Measurements from ENCODE around the gene ABCG5.

Gene ABCG5

DNA sequence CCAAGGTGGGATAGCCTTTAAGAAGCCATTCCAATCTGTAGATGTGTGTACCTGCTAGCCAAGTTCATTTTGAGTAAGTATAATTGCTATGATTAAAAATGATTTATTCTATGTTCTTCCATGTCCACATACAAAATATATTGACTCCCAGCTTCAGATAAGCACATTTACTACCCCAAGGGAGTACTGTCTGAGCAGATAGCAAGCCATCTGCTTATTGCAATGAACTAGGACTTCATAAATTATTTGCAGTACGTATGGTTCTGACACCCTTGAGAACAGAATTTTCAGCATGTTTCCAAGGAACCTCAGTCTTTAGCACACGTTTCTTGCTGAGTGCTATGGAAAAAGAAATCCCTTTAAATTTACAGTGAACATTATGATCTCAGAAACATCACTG, 28.2 kb downstream of the ABCG5 start:
- no peak for DNase-seq (ENCODE audit: low read depth, low spot score)

GRCh38 chr2:43806719-43807031, 32.0 kb downstream of the ABCG5 start:
- no peak for DNase-seq (ENCODE audit: low read depth, low spot score)

DNA sequence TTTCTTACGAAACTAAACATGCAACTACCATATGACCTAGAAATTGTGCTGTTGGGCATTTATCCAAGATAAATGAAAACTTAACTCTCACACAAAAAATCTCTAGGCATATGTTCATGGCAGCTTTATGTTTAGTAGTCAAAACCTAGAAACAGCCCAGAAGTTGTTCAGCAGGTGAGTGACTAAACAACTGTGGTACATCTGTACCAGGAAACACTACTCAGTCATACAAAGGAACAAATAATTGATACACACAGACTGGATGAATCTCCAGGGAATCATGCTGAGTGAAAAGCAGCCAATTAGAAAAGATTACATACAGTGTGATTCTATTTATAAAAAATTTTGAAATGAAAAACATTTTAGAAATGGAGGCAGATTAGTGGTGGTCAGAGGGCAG, 35.5 kb downstream of the ABCG5 start:
- DNase-seq (ENCODE audit: low read depth, low spot score) = no peak

- no peak for DNase-seq (ENCODE audit: low read depth, low spot score)
Measured at GRCh38 chr2:43802135-43802534, 36.5 kb downstream of the ABCG5 start.

DNA sequence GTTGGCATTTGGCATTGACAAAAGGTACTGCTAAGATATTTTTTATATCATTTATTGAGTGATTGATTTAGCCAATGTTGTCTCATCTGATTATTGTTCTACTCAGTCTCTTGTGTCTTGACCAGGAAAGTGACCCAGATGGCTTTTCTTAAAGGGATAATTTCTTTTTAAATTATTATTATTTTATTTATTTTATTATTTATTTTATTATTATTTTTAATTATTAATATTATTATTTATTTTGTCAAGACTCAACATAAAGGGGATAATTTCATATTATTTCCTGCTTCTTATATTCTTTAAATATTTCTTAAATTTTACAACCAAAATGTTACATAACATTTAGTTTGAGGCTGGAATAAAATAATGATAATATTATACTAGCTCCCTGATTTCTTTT, 37.7 kb downstream of the ABCG5 start:
- no peak for DNase-seq (ENCODE audit: low read depth, low spot score)

DNA sequence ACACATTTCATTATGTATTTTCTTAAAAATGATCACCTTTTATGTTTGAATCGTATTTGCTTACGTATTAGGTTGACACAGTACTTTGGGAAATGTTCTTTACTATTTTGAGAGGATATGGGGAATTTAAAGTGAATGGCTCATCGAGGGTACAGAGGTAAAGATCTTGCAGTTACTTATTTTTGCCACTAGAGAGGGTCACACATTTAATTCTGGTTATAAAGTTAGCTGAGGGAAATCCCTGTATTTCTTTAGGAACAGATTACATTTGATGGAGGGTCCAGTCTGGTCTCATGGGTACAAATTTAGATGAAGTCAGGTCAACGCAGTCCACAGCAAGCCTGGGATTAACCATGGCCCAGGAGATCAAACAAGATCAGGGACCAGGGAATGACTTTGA, 40.3 kb downstream of the ABCG5 start:
- DNase-seq (ENCODE audit: low read depth, low spot score) = no peak

GRCh38 chr2:43796206-43796605, 42.4 kb downstream of the ABCG5 start:
- no peak for DNase-seq (ENCODE audit: low read depth, low spot score)

DNA sequence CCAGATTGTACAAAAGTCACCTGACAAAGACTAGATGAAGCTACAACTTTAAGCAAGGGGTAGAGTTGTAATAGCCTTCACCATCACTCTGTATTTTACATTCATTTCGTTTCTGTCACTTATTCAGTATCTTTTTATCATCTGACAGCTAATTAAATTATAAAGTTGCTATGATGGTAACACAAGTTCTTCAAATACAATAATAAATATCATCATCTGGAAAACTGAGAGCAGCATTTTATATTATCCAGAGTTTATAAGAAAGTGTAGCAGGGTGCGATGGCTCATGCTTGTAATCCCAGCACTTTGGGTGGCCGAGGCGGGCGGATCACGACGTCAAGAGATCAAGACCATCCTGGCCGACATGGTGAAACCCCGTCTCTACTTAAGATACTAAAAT, 43.7 kb downstream of the ABCG5 start:
- DNase-seq (ENCODE audit: low read depth, low spot score) = no peak

DNA sequence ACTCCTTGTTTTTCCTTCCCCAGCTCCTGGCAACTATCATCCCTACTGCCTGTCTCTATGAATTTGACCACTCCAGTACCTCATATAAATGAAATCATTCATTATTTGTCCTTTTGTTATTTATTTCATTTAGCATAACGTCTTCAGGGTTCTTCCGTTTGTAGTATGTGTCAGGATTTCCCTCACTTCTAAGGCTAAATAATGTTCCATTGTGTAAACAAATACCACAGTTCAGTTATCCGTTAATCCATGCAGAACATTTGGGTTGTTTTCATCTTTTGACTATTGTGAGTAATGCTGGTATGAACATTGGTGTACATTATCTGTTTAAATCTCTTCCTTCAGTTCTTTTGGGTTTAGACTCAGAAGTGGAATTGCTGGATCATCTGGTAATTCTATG, 46.0 kb downstream of the ABCG5 start:
- DNase-seq (ENCODE audit: low read depth, low spot score) = no peak

DNA sequence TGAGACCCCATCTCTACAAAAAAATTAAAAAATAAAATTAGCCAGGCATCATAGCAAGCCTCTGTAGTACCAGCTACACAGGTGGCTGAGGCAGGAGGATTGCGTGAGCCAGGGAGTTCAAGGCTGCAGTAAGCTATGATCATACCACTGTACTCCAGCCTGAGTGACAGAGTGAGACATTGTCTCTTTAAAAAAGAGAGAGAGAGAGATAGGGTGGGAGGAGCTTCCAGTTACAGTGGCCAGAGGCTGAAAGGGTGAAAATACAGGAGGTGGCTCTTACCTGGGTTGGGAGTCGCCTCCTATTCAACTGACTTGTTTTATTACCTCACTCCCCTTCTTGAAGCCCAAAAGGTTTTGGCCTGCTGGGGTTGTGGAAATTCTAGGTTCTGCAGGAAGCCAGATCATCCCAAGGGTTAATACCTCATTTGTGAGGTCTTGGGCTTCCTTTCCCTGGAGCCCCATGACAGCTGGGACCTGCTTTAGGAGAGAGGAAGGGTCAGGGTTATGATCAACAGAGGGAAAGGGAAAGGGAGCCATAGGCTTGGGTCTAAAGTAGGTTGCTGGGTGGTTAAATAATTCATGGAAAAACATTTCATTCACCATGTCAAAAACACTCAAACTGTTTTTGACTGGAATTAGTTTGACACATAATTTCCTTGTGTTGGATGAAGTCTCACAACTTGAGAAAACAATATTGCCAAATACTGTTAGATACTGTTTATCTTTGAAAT, 47.4 kb downstream of the ABCG5 start:
- DNase-seq (ENCODE audit: low read depth, low spot score) = no peak

- no peak for DNase-seq (ENCODE audit: low read depth, low spot score)
Measured at GRCh38 chr2:43790147-43790546, 48.5 kb downstream of the ABCG5 start.

DNA sequence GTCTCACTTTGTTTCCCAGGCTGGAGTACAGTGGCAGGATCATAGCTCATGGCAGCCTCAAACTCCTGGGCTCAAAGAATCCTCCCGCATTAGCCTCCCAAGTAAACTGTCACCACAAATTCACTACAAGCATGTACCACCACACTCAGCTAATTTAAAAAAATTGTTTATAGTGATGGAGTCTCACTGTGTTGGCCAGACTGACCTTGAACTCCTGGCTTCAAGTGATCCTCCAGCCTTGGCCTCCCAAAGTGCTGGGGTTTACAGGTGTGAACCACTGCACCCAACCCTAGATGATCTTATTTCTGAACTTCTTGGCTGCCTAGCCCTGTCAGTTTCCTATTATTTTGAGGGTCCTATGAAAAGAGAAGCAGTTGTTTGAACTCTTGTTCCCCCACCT, 50.0 kb downstream of the ABCG5 start:
- no peak for DNase-seq (ENCODE audit: low read depth, low spot score)

- DNase-seq (ENCODE audit: low read depth, low spot score) = no peak
Measured at GRCh38 chr2:43787895-43788294, 50.7 kb downstream of the ABCG5 start.

- no peak for DNase-seq (ENCODE audit: low read depth, low spot score)
Measured at GRCh38 chr2:43778233-43778632, 60.4 kb downstream of the ABCG5 start.

DNA sequence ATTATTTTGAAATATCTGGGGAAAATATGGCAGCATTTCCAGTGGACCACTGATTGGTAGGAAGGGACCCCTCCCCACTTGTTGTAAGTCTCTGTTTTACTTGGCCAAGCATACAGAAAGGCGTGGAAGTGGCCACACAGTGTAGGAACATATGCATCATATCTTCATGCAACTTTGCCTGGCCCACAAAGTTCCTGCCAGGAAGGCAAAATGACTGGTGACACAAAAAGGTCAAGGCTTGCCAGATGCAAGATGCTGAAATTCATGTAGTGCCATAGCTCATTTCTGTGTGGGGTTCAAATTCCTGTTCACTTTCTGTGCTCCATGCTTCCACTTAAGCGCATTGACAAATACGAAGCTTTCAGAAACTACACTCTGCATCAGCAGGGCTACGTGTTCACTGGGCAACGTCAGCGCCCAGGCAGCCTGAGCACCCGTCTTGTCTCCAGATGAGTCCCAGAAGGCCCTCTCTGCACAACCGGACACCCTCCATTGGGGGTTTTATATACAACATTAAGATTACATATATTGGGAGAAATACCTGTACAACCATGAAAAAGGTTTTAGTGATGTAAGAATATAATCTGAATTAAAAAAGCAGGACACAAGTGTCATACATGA, 61.2 kb downstream of the ABCG5 start:
- DNase-seq (ENCODE audit: low read depth, low spot score) = no peak

DNA sequence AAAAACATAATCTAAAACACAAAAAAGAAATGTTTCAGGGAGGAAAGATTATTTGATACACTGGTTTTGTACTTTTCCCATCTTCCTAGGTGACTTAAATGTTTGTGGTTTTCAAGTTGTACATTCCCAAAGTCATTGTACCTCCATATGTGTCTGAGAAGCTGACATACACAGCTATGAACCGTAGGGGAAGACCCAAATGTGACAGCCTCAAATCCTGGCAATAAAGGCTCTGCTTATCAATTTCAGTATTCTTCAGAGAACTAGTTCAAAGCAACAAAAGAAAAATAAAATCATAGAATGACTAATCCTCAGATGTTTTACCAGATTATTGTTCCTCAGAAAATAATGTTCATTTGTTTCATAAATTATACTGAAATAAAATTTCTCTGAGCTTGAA, 62.3 kb downstream of the ABCG5 start:
- no peak for DNase-seq (ENCODE audit: low read depth, low spot score)

DNA sequence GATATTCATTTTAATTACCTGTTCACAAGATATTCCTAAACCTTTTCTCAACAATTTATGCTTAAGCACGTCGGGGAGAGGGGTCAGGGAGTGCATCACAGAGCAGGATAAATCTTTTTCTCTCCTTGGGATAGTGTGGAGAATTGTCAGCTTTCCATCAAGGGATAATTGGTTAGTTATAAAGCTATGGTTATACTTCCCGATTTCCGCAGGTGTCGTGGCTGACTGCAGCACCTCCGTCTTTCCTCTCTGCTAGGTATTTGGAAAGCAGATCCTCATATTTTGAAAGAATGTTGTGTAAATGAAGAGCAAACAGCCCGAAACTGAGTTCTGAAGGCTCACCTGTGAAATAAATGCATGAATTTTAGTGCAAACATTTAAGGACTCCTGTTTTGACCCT, 64.0 kb downstream of the ABCG5 start:
- DNase-seq (ENCODE audit: low read depth, low spot score) = no peak

GRCh38 chr2:43773876-43774613, 64.6 kb downstream of the ABCG5 start, which contains the start of gene DYNC2LI1:
Gene DYNC2LI1 (plus strand): TSS chr2:43774039. CDS start chr2:43774139, 100 bp downstream.
- DNase-seq (ENCODE audit: low read depth, low spot score) = peak; percentile 67

GRCh38 chr2:43766006-43766405, 72.6 kb downstream of the ABCG5 start:
- no peak for DNase-seq (ENCODE audit: low read depth, low spot score)

DNA sequence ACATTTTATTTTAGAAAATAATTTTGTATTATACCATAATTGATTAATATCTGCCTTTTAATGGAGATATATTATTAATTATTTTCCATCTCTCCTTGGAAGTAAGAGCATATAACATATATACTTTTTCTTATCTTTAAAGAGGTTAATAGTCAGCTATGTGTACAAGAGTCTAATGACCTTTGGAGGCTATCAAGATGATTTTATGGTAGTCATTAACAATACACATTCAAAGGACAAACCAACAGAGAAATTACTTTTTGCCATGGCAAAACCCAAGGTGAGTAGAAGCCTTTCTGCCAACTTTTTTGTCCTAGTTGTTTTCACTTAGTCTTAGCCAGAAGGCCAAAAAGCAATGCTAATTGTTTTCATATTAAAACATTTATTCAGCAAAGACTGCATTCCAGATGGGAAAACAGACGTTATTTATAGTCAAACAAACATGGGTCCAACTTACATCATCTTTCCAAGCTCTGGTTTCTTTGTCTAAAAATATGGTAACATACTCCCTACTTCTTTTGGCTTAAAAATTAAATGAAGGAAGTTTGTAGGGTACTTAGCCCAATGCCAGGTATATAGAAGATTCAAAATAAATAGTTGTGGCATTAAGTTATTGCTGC, 74.4 kb downstream of the ABCG5 start:
- DNase-seq (ENCODE audit: low read depth, low spot score) = no peak

DNA sequence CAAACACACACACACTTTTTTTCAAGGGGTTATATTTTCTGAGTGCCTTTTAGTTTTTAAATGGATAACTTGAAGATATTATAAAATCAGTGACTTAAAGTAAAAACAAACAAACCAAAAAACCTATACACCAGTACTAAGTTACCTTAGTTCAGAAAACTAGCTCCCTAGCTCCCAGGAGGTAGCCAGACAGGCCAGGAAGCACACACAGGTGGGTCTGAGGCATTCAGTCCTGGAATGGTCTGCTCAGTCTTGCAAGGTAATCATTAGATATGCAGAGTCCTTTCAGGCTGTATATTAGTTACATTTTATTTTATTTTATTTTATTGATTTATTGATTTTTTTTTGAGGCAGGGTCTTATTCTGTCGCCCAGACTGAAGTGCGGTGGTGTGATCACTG, 75.5 kb downstream of the ABCG5 start:
- no peak for DNase-seq (ENCODE audit: low read depth, low spot score)

Data from brain pericyte (primary cell).